Progenitor cell of endocrine pancreas (in vitro differentiated cells): Measurements from ENCODE around the gene FAM210A. TPM values are rescaled to one million over a fixed set of nuclear protein-coding genes. Genes with fewer than 3 reads are reported as not detected.

Experiments used
- DNase-seq: peaks from one replicate; pipeline ENCODE4 v3.0.0; 2021; ENCODE audit warnings: low spot score; ENCODE audit not compliant: unreplicated experiment
- H3K27ac Mint-ChIP-seq: 2 replicates; pipeline ENCODE4 v1.8.0; 2021; ENCODE audit warnings: mild to moderate bottlenecking, moderate library complexity, mixed read lengths
- H3K27me3 Mint-ChIP-seq: 2 replicates; pipeline ENCODE4 v1.8.0; 2021; ENCODE audit warnings: mixed read lengths
- H3K36me3 Mint-ChIP-seq: 2 replicates; pipeline ENCODE4 v1.8.0; 2022; ENCODE audit warnings: mixed read lengths; ENCODE audit not compliant: insufficient read depth
- H3K4me1 Mint-ChIP-seq: 2 replicates; pipeline ENCODE4 v1.8.0; 2021; ENCODE audit warnings: low read depth, mixed read lengths
- H3K4me3 Mint-ChIP-seq: 2 replicates; pipeline ENCODE4 v1.8.0; 2021; ENCODE audit warnings: low read depth, mild to moderate bottlenecking, moderate library complexity, mixed read lengths
- H3K9me3 Mint-ChIP-seq: 2 replicates; pipeline ENCODE4 v1.8.0; 2021; ENCODE audit warnings: low read depth, mixed read lengths
- total RNA-seq: library from RNA; stranded (reverse); gene quantifications from 2 replicates; pipeline ENCODE4 v1.2.1, GENCODE V29; 2021
- TF ChIP-seq, protein P1 (sequence below): fragments of 200-600 bp; sonication (generic); IDR thresholded peaks from one replicate; pipeline ENCODE4 v1.5.0; 2021; ENCODE audit warnings: antibody characterized with exemption, mild to moderate bottlenecking; ENCODE audit not compliant: unreplicated experiment

The FAM210A gene
- total RNA-seq, 1 donor from 2014 or later: 11.0 TPM

- DNase-seq: no peak
- Mint-ChIP-seq H3K27me3 (no peaks in the 10 kb centered on the region), H3K4me3 (no peak overlapping the region), H3K36me3 (peaks cover 3% of the 10 kb centered on the region), H3K27ac (no peak overlapping the region), H3K4me1 (no peaks in the 10 kb centered on the region), H3K9me3 (peaks cover 6% of the 10 kb centered on the region)
- TF ChIP-seq, protein P1, sequence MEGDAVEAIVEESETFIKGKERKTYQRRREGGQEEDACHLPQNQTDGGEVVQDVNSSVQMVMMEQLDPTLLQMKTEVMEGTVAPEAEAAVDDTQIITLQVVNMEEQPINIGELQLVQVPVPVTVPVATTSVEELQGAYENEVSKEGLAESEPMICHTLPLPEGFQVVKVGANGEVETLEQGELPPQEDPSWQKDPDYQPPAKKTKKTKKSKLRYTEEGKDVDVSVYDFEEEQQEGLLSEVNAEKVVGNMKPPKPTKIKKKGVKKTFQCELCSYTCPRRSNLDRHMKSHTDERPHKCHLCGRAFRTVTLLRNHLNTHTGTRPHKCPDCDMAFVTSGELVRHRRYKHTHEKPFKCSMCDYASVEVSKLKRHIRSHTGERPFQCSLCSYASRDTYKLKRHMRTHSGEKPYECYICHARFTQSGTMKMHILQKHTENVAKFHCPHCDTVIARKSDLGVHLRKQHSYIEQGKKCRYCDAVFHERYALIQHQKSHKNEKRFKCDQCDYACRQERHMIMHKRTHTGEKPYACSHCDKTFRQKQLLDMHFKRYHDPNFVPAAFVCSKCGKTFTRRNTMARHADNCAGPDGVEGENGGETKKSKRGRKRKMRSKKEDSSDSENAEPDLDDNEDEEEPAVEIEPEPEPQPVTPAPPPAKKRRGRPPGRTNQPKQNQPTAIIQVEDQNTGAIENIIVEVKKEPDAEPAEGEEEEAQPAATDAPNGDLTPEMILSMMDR: no peak
Observed at GRCh38 chr18:13638719-13639595, 87.4 kb downstream of the FAM210A start.

- no peak for DNase-seq
- Mint-ChIP-seq H3K27me3 (no peaks in the 10 kb centered on the region), H3K36me3 (no peaks in the 10 kb centered on the region), H3K27ac (no peak overlapping the region), H3K9me3 (no peaks in the 10 kb centered on the region), H3K4me1 (peaks cover under 1% of the 10 kb centered on the region), H3K4me3 (no peak overlapping the region)
- TF ChIP-seq, protein P1: no peak
Observed at GRCh38 chr18:13635046-13635445, 91.3 kb downstream of the FAM210A start.

DNA sequence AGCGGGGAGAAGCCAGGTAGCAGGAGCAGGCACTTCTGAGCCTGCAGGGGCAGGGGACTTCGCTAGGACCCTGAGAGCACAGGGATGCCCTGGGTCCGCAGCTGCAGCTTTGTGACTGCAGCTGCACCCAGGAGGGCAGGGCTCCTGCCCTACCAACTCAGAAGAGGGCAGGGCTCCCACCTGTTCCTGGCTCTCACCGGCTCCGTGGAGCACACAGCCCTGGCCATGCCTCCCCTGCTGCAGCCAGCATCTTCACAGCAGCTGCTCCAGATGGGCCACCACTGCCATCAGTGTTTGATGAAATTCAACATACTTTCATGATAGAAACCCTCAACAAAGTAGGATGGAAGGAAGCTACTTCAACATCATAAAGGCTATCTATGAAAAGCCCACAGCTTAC is 92.7 kb downstream of the FAM210A start:
- no peaks in the 10 kb centered on the region for H3K9me3 Mint-ChIP-seq
- H3K27ac Mint-ChIP-seq: no peak overlapping the region
- no peaks in the 10 kb centered on the region for H3K36me3 Mint-ChIP-seq
- no peaks in the 10 kb centered on the region for H3K27me3 Mint-ChIP-seq
- no peak overlapping the region for H3K4me3 Mint-ChIP-seq
- H3K4me1 Mint-ChIP-seq: peaks cover 2% of the 10 kb centered on the region
- TF ChIP-seq, protein P1: no peak
- DNase-seq: no peak

DNA sequence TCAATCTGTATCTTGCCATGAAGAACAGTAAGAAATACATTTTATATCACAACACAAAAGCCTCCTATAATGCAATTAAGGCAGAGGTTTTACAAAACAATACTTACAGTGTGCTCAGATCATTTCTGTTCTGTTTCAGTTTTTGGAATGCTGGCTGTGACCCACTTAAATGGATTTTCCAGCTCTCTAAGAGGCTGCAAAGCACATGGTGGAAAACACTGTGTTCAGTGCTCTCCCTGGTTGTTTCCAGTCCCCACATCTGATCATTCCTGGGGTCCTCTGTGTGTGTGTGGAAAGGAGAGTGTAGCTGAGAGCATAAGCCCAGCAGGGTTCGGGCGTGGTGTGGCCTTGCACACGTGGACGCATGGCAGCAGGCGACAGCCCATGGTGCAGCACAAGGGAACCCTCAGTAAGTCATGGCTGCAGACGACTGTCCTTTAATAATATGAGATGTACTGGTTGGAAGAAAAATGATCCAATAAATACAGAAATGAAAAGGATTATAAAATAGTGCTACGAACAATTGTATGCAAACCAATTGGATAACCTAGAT is 95.6 kb downstream of the FAM210A start:
- no peak for DNase-seq
- TF ChIP-seq, protein P1: no peak
- Mint-ChIP-seq H3K4me3 (no peak overlapping the region), H3K27me3 (no peaks in the 10 kb centered on the region), H3K9me3 (no peaks in the 10 kb centered on the region), H3K4me1 (peaks cover 2% of the 10 kb centered on the region), H3K27ac (no peak overlapping the region), H3K36me3 (no peaks in the 10 kb centered on the region)

DNA sequence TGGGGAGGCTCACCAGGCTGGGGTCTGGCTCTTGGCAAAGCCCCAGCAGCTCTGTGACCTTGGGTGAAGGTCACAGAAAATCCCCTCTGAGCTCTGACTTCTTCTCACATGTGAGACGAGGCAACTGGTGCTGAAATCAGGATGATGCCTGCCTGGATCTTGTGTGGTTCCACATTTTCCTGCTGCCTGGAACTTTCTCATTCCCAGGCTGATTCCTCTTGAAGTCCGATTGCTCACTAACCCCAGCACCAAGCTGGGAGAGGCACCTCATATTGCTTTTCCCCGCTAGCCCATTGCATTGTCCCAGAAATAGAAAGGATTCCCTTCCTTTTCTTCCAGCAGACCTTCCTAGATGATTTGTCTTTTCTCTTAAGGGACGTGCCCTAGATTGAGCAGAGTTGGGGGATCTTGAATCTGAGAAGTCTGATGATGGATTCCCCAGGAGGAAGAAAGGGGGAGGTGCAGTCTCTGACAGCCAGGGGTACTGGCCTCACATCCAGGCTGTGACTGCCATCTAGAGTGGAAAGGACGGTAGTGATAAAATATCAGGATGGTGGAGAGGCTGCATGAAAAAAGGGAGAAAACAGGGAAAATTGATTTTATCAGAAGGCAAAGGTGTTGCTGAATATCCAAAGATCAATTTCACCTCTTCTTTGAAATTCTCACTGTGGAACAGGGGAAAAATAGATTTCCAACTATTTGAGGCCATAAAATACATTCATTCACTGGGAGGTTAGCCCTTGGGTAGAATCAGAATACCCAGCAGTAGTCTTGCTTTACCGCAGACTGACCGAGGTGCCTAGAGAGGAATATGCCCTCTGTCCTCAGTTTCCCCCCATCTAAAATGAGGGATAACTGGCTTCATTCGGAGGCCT is 96.3 kb downstream of the FAM210A start:
- peaks cover 2% of the 10 kb centered on the region for H3K27me3 Mint-ChIP-seq
- H3K36me3 Mint-ChIP-seq: no peaks in the 10 kb centered on the region
- H3K9me3 Mint-ChIP-seq: no peaks in the 10 kb centered on the region
- H3K4me3 Mint-ChIP-seq: no peak overlapping the region
- peaks cover 2% of the 10 kb centered on the region for H3K4me1 Mint-ChIP-seq
- H3K27ac Mint-ChIP-seq: no peak overlapping the region
- peak; percentile 31 for DNase-seq
- TF ChIP-seq, protein P1: peak; percentile 83
